Activated CD8-positive, alpha-beta memory T cell treated with anti-CD3 and anti-CD28 coated beads, Interleukin-2, amount 50 U/mL, for 24 hours (primary cell): ENCODE data around the gene M6PR.

Source experiments
- DNase-seq: peaks from one replicate; pipeline ENCODE4 v3.0.0-alpha.2; 2020; ENCODE audit errors: extremely low read depth

The M6PR gene

GRCh38 chr12:8949342-8950220, at the start of gene M6PR:
Gene M6PR (minus strand): TSS chr12:8949645. CDS start chr12:8946404, 3,241 bp downstream.
- DNase-seq, result peak; percentile 86

- peak; percentile 10 for DNase-seq
These were observed 47.4 kb upstream of the M6PR start for GRCh38 chr12:8996682-8997405.

GRCh38 chr12:8995021-8995775, 45.8 kb upstream of the M6PR start:
- DNase-seq, result no peak

GRCh38 chr12:8993827-8994226, 44.4 kb upstream of the M6PR start:
- DNase-seq, result no peak

- DNase-seq, result no peak
These were observed 42.2 kb upstream of the M6PR start for GRCh38 chr12:8991371-8992345.

GRCh38 chr12:8989413-8989812, 40.0 kb upstream of the M6PR start, which contains the start of gene KLRG1:
Gene KLRG1 (plus strand): TSS chr12:8989546. CDS start chr12:8989636, 90 bp downstream.
- no peak for DNase-seq

GRCh38 chr12:8987685-8988084, 38.2 kb upstream of the M6PR start:
- DNase-seq, result no peak

- DNase-seq, result no peak
These were observed 37.7 kb upstream of the M6PR start for GRCh38 chr12:8987163-8987562.

GRCh38 chr12:8985213-8985754, 35.8 kb upstream of the M6PR start:
- DNase-seq, result no peak

GRCh38 chr12:8980137-8980536, 30.7 kb upstream of the M6PR start:
- DNase-seq, result no peak

GRCh38 chr12:8970432-8970831, 21.0 kb upstream of the M6PR start:
- no peak for DNase-seq

GRCh38 chr12:8969861-8970411, 20.5 kb upstream of the M6PR start:
- no peak for DNase-seq

GRCh38 chr12:8968761-8969160, 19.3 kb upstream of the M6PR start:
- no peak for DNase-seq

GRCh38 chr12:8960176-8960575, 10.7 kb upstream of the M6PR start:
- no peak for DNase-seq

GRCh38 chr12:8958066-8958465, 8.6 kb upstream of the M6PR start:
- DNase-seq, result no peak

GRCh38 chr12:8957561-8957960, 8.1 kb upstream of the M6PR start:
- DNase-seq, result no peak

- DNase-seq, result no peak
These were observed 7.3 kb upstream of the M6PR start for GRCh38 chr12:8956772-8957171.

- no peak for DNase-seq
These were observed 6.6 kb upstream of the M6PR start for GRCh38 chr12:8956073-8956472.

- DNase-seq, result no peak
These were observed 4.4 kb upstream of the M6PR start for GRCh38 chr12:8953773-8954402.

GRCh38 chr12:8951744-8952143, 2.3 kb upstream of the M6PR start:
- DNase-seq, result no peak
